Vagina (tissue), 2 donors: ENCODE measurements around the gene RNF138. TPM values are rescaled to one million over a fixed set of nuclear protein-coding genes. Genes with fewer than 3 reads are reported as not detected.

ENCODE experiments used
- DNase-seq, 2 donors: peaks; one replicate each; pipeline ENCODE4 v3.0.0-alpha.2; 2017; ENCODE audit errors: extremely low spot score in 2 of 2
- H3K27ac ChIP-seq: fragments of 200-600 bp; sonication (generic); one replicate; pipeline ENCODE4 v1.5.1; 2019
- H3K27me3 ChIP-seq: fragments of 200-600 bp; sonication (generic); one replicate; pipeline ENCODE4 v1.5.1; 2019
- H3K36me3 ChIP-seq, 2 donors: fragments of 200-600 bp; sonication (generic); one replicate each; pipeline ENCODE4 v1.5.1; 2017 to 2019
- H3K4me1 ChIP-seq: fragments of 200-600 bp; sonication (generic); one replicate; pipeline ENCODE4 v1.5.1; 2019
- H3K4me3 ChIP-seq, 2 donors: fragments of 200-600 bp; sonication (generic); 1 replicate in 1 of 2; 2 replicates in 1 of 2; pipeline ENCODE4 v1.5.1; 2016 to 2019
- H3K9me3 ChIP-seq: fragments of 200-600 bp; sonication (generic); one replicate; pipeline ENCODE4 v1.5.1; 2019
- POLR2A ChIP-seq, 2 donors: fragments of 450-650 bp; IDR thresholded peaks; one replicate each; pipeline ENCODE4 v1.6.1; 2017; ENCODE audit warnings: antibody characterized with exemption in 2 of 2, mild to moderate bottlenecking in 2 of 2, moderate library complexity in 2 of 2
- POLR2AphosphoS5 ChIP-seq, 2 donors: sonication (generic); formaldehyde crosslinking; IDR thresholded peaks; one replicate each; pipeline ENCODE4 v1.9.0; 2017; ENCODE audit warnings: antibody characterized with exemption in 2 of 2, mild to moderate bottlenecking in 2 of 2, low read depth in 1 of 2; ENCODE audit not compliant: insufficient read depth in 1 of 2
- intact Hi-C: fragments of 100-400 bp; cut with DNase I; formaldehyde crosslinking; loops from one replicate; pipeline ENCODE4 v1.15.1; 2023
- total RNA-seq: library from RNA; depleted of rRNA; stranded (reverse); fragments of >200 nt; gene quantifications from one replicate; pipeline ENCODE4 v1.2.3, GENCODE V29; 2016
- TF ChIP-seq, protein P1 (sequence below), 3 experiments: fragments of 450-650 bp in 2 of 3; fragments of 200-600 bp in 1 of 3; sonication (generic) in 1 of 3; IDR thresholded peaks; one replicate each; pipeline ENCODE4 v1.5.1; 2017 to 2019; ENCODE audit warnings: antibody characterized with exemption in 3 of 3, mild to moderate bottlenecking in 2 of 3, moderate library complexity in 2 of 3

The RNF138 gene
- total RNA-seq, 1 donor from 2014 or later, result 15.7 TPM

- peaks cover 61% of the 10 kb centered on the region for H3K4me1 ChIP-seq
- DNase-seq, result no peak
- no peak overlapping the region for H3K27ac ChIP-seq
- H3K4me3 ChIP-seq, result no peak overlapping the region
- no peaks in the 10 kb centered on the region for H3K36me3 ChIP-seq
- no peaks in the 10 kb centered on the region for H3K27me3 ChIP-seq
- intact Hi-C loops, result loop anchor here (10.0 kb wide), 1 partner anchor 249 kb away; no protein-coding TSS in a partner anchor
- TF ChIP-seq POLR2A (IDR thresholded peaks at IDR 0.05) (no peak), POLR2AphosphoS5 (IDR thresholded peaks at IDR 0.05; ENCODE audit: insufficient read depth in 1 of 2, low read depth in 1 of 2) (no peak)
- TF ChIP-seq, protein P1, sequence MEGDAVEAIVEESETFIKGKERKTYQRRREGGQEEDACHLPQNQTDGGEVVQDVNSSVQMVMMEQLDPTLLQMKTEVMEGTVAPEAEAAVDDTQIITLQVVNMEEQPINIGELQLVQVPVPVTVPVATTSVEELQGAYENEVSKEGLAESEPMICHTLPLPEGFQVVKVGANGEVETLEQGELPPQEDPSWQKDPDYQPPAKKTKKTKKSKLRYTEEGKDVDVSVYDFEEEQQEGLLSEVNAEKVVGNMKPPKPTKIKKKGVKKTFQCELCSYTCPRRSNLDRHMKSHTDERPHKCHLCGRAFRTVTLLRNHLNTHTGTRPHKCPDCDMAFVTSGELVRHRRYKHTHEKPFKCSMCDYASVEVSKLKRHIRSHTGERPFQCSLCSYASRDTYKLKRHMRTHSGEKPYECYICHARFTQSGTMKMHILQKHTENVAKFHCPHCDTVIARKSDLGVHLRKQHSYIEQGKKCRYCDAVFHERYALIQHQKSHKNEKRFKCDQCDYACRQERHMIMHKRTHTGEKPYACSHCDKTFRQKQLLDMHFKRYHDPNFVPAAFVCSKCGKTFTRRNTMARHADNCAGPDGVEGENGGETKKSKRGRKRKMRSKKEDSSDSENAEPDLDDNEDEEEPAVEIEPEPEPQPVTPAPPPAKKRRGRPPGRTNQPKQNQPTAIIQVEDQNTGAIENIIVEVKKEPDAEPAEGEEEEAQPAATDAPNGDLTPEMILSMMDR (IDR thresholded peaks at IDR 0.05), result no peak
- H3K9me3 ChIP-seq, result no peaks in the 10 kb centered on the region
Measured at GRCh38 chr18:32095192-32095899, 3.7 kb downstream of the RNF138 start.

DNA sequence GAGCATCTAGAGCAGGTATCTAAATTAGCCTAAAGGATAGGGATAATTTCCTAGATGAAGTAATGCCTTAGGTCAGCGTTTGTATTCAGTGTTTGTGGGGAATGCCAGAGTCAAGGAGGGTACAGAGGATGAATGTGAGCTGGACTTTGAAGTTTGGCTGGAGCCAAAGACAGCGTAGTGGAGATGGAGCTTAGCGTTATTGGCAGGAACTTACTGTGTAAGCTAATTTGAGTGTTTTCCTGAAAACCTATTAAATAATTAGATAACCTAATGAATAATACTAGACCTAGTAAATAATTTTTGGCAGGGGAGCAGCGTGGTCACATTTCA lies 4.2 kb downstream of the RNF138 start:
- TF ChIP-seq POLR2AphosphoS5 (IDR thresholded peaks at IDR 0.05; ENCODE audit: insufficient read depth in 1 of 2, low read depth in 1 of 2) (no peak), POLR2A (IDR thresholded peaks at IDR 0.05) (no peak)
- TF ChIP-seq, protein P1 (IDR thresholded peaks at IDR 0.05), result no peak
- Histone ChIP-seq H3K27ac (no peak overlapping the region), H3K9me3 (no peaks in the 10 kb centered on the region), H3K36me3 (no peaks in the 10 kb centered on the region), H3K4me1 (peaks cover 61% of the 10 kb centered on the region), H3K4me3 (no peak overlapping the region), H3K27me3 (no peaks in the 10 kb centered on the region)
- no peak for DNase-seq
- intact Hi-C loops, result loop anchor here (10.0 kb wide), 1 partner anchor 249 kb away; no protein-coding TSS in a partner anchor

DNA sequence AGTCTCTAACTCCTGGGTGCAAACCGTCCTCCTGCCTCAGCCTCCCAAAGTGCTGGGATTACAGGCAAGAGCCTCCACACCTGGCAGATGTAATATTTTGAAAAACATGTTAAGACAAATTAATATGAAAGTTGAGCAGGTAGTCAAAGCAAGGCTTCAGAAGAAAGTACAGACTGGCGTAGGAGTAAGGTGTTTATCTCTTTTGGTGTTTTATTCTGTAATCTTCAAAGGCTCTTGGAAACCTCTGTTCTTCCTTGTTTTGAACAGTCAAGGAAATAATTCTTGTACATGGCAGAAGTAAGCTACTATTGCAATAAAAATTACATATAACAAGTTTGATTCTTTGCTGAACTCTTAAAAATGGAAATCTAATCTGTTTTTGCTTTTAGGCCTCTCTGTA lies 5.3 kb downstream of the RNF138 start:
- Histone ChIP-seq H3K27ac (no peak overlapping the region), H3K4me1 (peaks cover 56% of the 10 kb centered on the region), H3K27me3 (no peaks in the 10 kb centered on the region), H3K4me3 (no peak overlapping the region), H3K9me3 (no peaks in the 10 kb centered on the region), H3K36me3 (no peaks in the 10 kb centered on the region)
- no peak for TF ChIP-seq POLR2AphosphoS5 (IDR thresholded peaks at IDR 0.05; ENCODE audit: insufficient read depth in 1 of 2, low read depth in 1 of 2)
- no peak for TF ChIP-seq POLR2A (IDR thresholded peaks at IDR 0.05)
- TF ChIP-seq, protein P1 (IDR thresholded peaks at IDR 0.05), result no peak
- no peak for DNase-seq
- intact Hi-C loops, result loop anchor here (10.0 kb wide), 1 partner anchor 248 kb away; no protein-coding TSS in a partner anchor

GRCh38 chr18:32104516-32104915 lies 12.8 kb downstream of the RNF138 start:
- no peak overlapping the region for H3K27ac ChIP-seq
- no peaks in the 10 kb centered on the region for H3K27me3 ChIP-seq
- peaks cover 3% of the 10 kb centered on the region for H3K4me1 ChIP-seq
- no peak for DNase-seq
- H3K4me3 ChIP-seq, result no peak overlapping the region
- no peaks in the 10 kb centered on the region for H3K9me3 ChIP-seq
- intact Hi-C loops, result no loop called here
- TF ChIP-seq POLR2A (IDR thresholded peaks at IDR 0.05), result no peak
- TF ChIP-seq, protein P1 (IDR thresholded peaks at IDR 0.05), result no peak
- TF ChIP-seq POLR2AphosphoS5 (IDR thresholded peaks at IDR 0.05; ENCODE audit: insufficient read depth in 1 of 2, low read depth in 1 of 2), result no peak
- H3K36me3 ChIP-seq, result no peaks in the 10 kb centered on the region

- Histone ChIP-seq H3K27me3 (no peaks in the 10 kb centered on the region), H3K36me3 (peaks cover 0 to 4% of the 10 kb centered on the region in 2 donors), H3K4me1 (no peaks in the 10 kb centered on the region), H3K4me3 (no peak overlapping the region), H3K9me3 (no peaks in the 10 kb centered on the region), H3K27ac (no peak overlapping the region)
- DNase-seq, result no peak
- TF ChIP-seq, protein P1 (IDR thresholded peaks at IDR 0.05), result no peak
- intact Hi-C loops, result no loop called here
Measured at GRCh38 chr18:32110005-32110404, 18.3 kb downstream of the RNF138 start.
